Fibroblast of the conjunctiva (primary cell): ENCODE results near the gene LPA.

Source experiments
- DNase-seq: peaks from one replicate; pipeline ENCODE4 v3.0.0-alpha.2; 2010; ENCODE audit warnings: low read depth

Gene LPA

DNA sequence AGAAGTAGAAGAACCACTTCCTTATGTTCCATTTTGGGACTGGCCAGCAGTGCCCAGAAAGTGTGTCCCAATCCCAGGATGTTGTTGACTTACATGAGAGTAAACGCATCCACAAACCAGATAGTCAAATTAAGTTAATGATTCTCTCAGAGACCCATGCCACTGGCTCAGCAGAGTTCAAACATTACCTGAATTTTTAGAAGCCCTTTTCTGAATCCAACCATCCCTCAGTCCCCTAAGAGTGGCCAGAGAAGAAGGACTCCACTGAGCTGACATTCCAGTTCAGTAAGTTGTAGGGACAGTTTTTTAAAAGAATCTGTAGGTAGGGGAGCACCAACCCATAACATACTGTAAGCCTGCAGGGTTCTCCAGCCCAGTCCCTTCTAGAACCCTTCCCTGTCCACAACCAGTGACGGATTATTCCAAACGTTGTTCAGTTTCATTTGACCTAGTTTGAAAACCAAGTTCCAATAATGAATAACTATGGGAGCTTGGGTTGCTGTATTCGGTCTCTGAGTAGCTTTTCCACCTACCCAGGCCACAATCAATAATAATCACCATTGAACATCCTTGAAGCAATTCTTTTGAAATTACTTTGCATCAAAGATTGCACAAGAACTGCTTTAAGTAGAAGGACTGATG is 153.0 kb downstream of the LPA start:
- no peak for DNase-seq

DNA sequence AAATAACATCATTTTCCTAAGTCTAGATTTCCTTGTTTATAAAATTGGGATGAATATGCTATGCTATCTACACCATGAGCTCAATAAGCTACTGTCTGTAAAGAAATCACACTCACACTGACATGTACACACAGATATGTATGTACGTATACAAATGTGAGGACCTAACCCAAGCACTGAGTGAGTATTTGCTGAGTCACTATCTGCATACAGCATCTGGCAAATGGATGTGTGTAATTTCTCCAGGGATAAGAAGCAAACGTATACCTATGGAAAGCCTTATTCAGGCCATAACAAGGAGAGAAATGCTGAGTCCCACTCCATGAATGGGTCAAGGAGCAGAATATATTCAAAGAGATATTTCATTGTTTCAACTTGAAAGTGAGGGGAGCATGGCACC is 153.9 kb downstream of the LPA start:
- DNase-seq, result no peak

DNA sequence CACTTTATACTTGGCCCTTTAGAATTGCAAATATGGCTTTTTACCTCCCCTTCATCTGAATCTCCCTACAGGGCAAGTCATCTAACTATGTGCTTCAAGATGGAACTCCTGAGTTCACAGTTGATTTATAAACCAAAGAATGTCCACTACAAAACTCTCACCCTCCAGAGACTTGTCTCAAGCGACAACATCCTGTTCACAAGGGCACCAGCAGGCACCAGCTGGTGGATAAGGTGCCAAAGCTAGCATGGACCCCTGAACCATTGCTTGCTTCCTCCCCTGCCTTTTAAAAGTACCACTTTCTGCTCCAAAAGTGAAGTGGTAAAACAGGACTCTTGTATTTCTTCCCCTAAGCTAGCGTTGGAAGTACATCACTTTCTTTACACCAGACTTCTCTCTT is 154.5 kb downstream of the LPA start:
- no peak for DNase-seq

DNA sequence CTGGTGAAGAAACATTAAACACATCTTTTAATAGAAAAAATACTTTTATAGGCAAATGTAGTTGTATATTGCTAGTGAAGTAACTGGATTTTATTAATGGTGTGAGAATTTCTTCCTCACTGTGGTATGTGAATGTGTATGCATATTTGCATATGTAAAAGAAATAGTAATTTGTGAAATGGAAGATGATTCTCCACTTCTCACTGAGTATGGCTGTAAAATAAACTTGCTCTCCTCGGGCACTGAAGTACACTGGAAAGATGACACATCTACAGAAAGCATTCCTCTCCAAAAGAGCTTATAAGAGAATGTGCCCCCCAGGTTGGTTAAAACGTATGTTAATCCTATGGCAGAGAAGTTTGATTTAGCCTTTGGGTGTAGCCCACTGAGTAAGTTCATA is 155.5 kb downstream of the LPA start:
- no peak for DNase-seq

DNA sequence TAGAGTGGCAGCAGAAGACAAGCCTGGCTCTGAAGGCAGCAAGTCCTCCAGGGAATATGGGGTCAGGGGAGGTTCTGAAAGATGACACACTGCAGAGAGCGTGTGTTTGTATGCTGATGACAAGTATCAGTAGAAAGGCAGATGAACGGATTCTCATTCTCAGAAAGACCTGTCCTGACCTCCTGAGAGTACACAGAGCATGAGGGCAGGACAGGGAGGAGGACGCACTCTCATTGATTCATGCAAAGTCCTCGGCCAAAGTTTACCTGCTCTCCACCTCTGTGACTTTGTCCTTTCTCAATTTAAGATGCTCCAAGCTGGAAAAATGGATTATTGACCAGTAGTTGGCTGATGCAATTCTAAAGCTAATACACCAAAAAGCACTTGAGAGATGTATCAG is 156.7 kb downstream of the LPA start:
- no peak for DNase-seq

DNA sequence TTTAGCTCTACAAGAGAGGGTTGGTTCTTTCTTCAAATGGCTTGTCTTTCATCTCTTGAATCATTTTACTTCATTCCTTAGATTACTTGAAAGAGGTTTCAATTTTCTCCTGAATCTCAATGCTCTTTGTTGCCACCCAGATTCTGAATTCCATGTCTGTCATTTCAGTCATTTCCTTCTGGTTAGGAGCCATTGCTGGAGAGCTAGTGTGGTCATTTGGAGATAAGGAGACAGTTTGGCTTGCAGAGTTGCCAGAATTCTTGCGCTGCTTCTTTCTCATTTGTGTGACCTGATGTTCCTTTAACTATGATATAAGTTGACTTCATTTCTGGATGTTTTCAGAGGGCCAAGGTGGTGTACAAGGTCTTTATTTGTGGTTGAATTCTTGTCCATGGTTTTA is 158.1 kb downstream of the LPA start:
- DNase-seq, result no peak

DNA sequence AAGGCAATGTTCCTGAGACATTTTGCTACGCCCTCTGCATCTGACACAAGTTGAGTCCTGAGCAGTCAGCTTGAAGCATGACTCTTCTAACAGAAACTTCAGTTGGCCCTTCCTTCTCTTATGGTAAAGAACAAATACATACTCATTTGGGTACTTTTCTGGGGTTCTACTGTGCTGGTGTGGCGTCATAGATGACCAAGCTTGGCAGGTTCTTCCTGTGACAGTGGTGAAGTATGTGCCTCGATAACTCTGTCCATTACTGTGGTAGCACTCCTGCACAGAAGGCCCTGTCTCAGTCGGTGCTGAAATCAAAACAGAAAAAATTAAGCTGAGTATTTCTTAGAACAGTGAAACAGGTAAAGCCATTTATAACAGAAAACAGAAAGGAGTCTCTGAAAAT is 163.4 kb downstream of the LPA start:
- DNase-seq, result no peak

DNA sequence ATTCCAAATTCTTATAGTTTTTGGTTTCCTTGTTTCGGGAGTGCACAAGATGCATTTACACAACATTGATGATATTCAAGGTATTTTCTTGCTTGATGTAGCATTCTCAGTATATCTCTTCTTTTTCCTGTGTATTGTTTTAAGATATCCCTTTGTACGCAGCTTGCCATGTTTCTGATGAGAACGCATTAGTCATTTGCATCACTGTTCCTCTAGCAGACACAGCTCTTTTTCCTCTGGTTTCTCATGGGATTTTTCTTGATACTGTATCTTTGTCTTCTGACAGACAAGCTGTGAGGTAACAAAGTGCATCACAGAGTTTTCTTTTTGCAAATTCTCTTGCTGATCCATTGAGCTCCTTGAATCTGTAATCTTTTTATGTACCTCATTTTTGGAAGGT is 169.5 kb downstream of the LPA start:
- DNase-seq, result no peak

DNA sequence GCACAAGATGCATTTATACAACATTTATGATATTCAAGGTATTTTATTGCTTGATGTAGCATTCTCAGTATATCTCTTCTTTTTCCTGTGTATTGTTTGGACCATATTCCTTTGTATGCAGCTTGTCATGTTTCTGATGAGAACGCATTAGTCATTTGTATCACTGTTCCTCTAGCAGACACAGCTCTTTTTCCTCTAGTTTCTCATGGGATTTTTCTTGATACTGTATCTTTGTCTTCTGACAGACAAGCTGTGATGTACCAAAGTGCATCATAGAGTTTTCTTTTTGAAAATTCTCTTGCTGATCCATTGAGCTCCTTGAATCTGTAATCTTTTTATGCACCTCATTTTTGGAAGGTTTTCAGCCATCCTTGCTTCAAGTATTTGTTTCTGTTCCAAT is 175.0 kb downstream of the LPA start:
- no peak for DNase-seq

DNA sequence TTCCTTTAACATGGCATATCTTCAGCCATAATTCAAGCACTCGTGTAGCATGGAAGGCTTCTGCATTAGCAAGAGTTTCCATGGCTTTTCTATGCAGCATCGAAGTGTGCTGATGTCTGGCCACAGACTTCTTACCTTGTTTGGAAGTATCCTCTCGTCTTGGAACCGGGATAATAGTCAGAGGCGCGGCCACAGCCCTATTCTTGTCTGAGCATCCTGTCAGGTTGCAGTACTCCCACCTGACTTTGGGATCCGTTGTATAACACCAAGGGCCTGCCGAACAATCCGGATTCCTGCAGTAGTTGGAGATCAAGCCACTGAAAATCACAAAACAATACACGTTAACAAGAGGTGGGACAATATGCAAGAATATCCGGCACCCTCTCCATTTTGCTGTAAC is 177.0 kb downstream of the LPA start:
- no peak for DNase-seq
